Measurements from ENCODE around the gene LPP. TPM values are rescaled to one million over a fixed set of nuclear protein-coding genes. Genes with fewer than 3 reads are reported as not detected.

LPP gene
- total RNA-seq, 1 experiment from 2014 or later = 54.0 TPM

GRCh38 chr3:188465311-188465710, 311.4 kb downstream of the LPP start:
- no peaks in the 10 kb centered on the region for H3K79me2 ChIP-seq (ENCODE audit: insufficient read depth, low read length)
- ChIA-PET RAD21 (ENCODE audit: low non-redundant PET in 1 of 2, low total read pairs in 2 of 2, uncharacterized antibody in 2 of 2, unreplicated experiment in 2 of 2) (no interaction called here), POLR2A (no interaction called here), CTCF (no interaction called here)
- no peak overlapping the region for H3K9ac ChIP-seq (ENCODE audit: low read length)
- H3K36me3 ChIP-seq (ENCODE audit: control insufficient read depth in 1 of 2, insufficient read depth in 2 of 2, low read length in 2 of 2) = no peaks in the 10 kb centered on the region
- H3K4me2 ChIP-seq (ENCODE audit: low read length) = no peak overlapping the region
- no peaks in the 10 kb centered on the region for H3K27me3 ChIP-seq (ENCODE audit: insufficient read depth, low read length)
- no peaks in the 10 kb centered on the region for H3K9me2 ChIP-seq (ENCODE audit: insufficient read depth)
- H4K20me1 ChIP-seq (ENCODE audit: insufficient read depth) = no peaks in the 10 kb centered on the region
- intact Hi-C loops (cut with micrococcal nuclease) = no loop called here
- DNase-seq (ENCODE audit: low read depth, low spot score) (no peak), ATAC-seq (no peak)
- H3K4me3 ChIP-seq (replicated peaks in 1 of 2; ENCODE audit: low read depth in 1 of 2, low read length in 2 of 2) = no peak overlapping the region
- no TSS peak for BruUV-seq (replicated peaks)
- no peak overlapping the region for H2AFZ ChIP-seq (ENCODE audit: low read depth, low read length, poor library complexity, severe bottlenecking)
- H3K4me1 ChIP-seq (ENCODE audit: control insufficient read depth in 1 of 2, insufficient read depth in 2 of 2, low read length in 2 of 2) = no peaks in the 10 kb centered on the region
- no peak overlapping the region for H3K27ac ChIP-seq (ENCODE audit: low read depth, low read length)
- TF ChIP-seq YY1 (IDR thresholded peaks at IDR 0.05; ENCODE audit: extremely low read depth, insufficient replicate concordance, low read depth, low read length) = no peak
- TF ChIP-seq ZFX (IDR thresholded peaks at IDR 0.05) = no peak
- TF ChIP-seq CTCF (IDR thresholded peaks at IDR 0.05 in 2 of 3, conservative IDR thresholded peaks at IDR 0.05 in 1 of 3; ENCODE audit: borderline replicate concordance in 1 of 3, insufficient read depth in 1 of 3, low read depth in 2 of 3, low read length in 2 of 3) = no peak
- TF ChIP-seq SRF (IDR thresholded peaks at IDR 0.05; ENCODE audit: low read depth) = no peak
- TF ChIP-seq POLR2AphosphoS5 (IDR thresholded peaks at IDR 0.05; ENCODE audit: low read depth, low read length) = no peak
- TF ChIP-seq POLR2A (IDR thresholded peaks at IDR 0.05; ENCODE audit: borderline replicate concordance, extremely low read depth, insufficient read depth, insufficient read length) = no peak
- TF ChIP-seq SP1 (IDR thresholded peaks at IDR 0.05; ENCODE audit: low read depth) = no peak
- TF ChIP-seq ATF3 (IDR thresholded peaks at IDR 0.05) = no peak
- TF ChIP-seq SIN3A (IDR thresholded peaks at IDR 0.05; ENCODE audit: low read depth) = no peak
- TF ChIP-seq MAX (IDR thresholded peaks at IDR 0.05) = no peak
- TF ChIP-seq EZH2 (IDR thresholded peaks at IDR 0.05) = no peak
- no peak for TF ChIP-seq ELF1 (IDR thresholded peaks at IDR 0.05; ENCODE audit: borderline replicate concordance, low read depth)
- no peak for TF ChIP-seq FOSL1 (IDR thresholded peaks at IDR 0.05; ENCODE audit: low read depth)
- TF ChIP-seq RAD21 (IDR thresholded peaks at IDR 0.05; ENCODE audit: low read depth) = no peak
- TF ChIP-seq JUND (IDR thresholded peaks at IDR 0.05) = no peak
- no peak for TF ChIP-seq ZNF274 (IDR thresholded peaks at IDR 0.05; ENCODE audit: low read depth, low read length)
- TF ChIP-seq CBX3 (IDR thresholded peaks at IDR 0.05; ENCODE audit: low read depth) = no peak
- no peak for TF ChIP-seq EZH2phosphoT487 (IDR thresholded peaks at IDR 0.05; ENCODE audit: borderline replicate concordance)
- no peak for TF ChIP-seq TCF7L2 (IDR thresholded peaks at IDR 0.05; ENCODE audit: borderline replicate concordance, extremely low read depth, insufficient read depth, insufficient read length)
- no peaks in the 10 kb centered on the region for H3K9me3 ChIP-seq (ENCODE audit: control insufficient read depth in 1 of 2, insufficient read depth in 1 of 2, low read depth in 1 of 2, low read length in 2 of 2)
